Neuronal stem cell (in vitro differentiated cells): ENCODE measurements around the gene SPHK2.

Source experiments
- DNase-seq: peaks from one replicate; pipeline ENCODE4 v3.0.0-alpha.2; 2013; ENCODE audit warnings: low spot score
- H2AFZ ChIP-seq: one replicate; pipeline ENCODE4 v1.6.1; 2013; ENCODE audit warnings: mild to moderate bottlenecking, low read length, inconsistent platforms
- H2AK5ac ChIP-seq: 2 replicates; pipeline ENCODE4 v1.6.1; 2013; ENCODE audit warnings: low read depth, mild to moderate bottlenecking, inconsistent platforms, low read length, moderate library complexity, mixed read lengths
- H2BK120ac ChIP-seq: 2 replicates; pipeline ENCODE4 v1.6.1; 2013; ENCODE audit warnings: low read depth, mild to moderate bottlenecking, inconsistent platforms, low read length, moderate library complexity, mixed read lengths
- H2BK12ac ChIP-seq: one replicate; pipeline ENCODE4 v1.6.1; 2013; ENCODE audit warnings: low read length, inconsistent platforms
- H2BK15ac ChIP-seq: 2 replicates; pipeline ENCODE4 v1.6.1; 2013; ENCODE audit warnings: mild to moderate bottlenecking, low read length, inconsistent platforms, mixed read lengths
- H2BK5ac ChIP-seq: one replicate; pipeline ENCODE4 v1.6.1; 2013; ENCODE audit warnings: inconsistent platforms, mild to moderate bottlenecking, low read length, moderate library complexity
- H3K14ac ChIP-seq: one replicate; pipeline ENCODE4 v1.6.1; 2013; ENCODE audit warnings: low read length, inconsistent platforms
- H3K18ac ChIP-seq: 2 replicates; pipeline ENCODE4 v1.6.1; 2013; ENCODE audit warnings: low read length, inconsistent platforms
- H3K23ac ChIP-seq: 2 replicates; pipeline ENCODE4 v1.6.1; 2013; ENCODE audit warnings: low read depth, mild to moderate bottlenecking, mixed read lengths, low read length, inconsistent platforms; ENCODE audit not compliant: poor library complexity
- H3K27ac ChIP-seq: replicated peaks from 3 replicates; pipeline ENCODE4 v1.5.1; 2013; ENCODE audit warnings: low read length, inconsistent platforms
- H3K27me3 ChIP-seq, 3 experiments: 2 replicates each; pipeline ENCODE4 v1.6.1; 2013; ENCODE audit warnings: low read length in 3 of 3, mild to moderate bottlenecking in 2 of 3, inconsistent platforms in 1 of 3, low read depth in 1 of 3, mixed read lengths in 1 of 3, moderate library complexity in 1 of 3; ENCODE audit not compliant: control insufficient read depth in 3 of 3, insufficient read depth in 3 of 3
- H3K36me3 ChIP-seq, 2 donors: replicated peaks in 1 of 2; 2 replicates each; pipeline ENCODE4 v1.6.1; 2013; ENCODE audit warnings: low read length in 2 of 2; ENCODE audit not compliant: control insufficient read depth in 2 of 2, insufficient read depth in 2 of 2
- H3K4ac ChIP-seq: 2 replicates; pipeline ENCODE4 v1.6.1; 2013; ENCODE audit warnings: inconsistent platforms, mild to moderate bottlenecking, low read length, moderate library complexity
- H3K4me1 ChIP-seq, 2 donors: 1 replicate in 1 of 2; 2 replicates in 1 of 2; pipeline ENCODE4 v1.6.1; 2013; ENCODE audit warnings: low read length in 2 of 2, low read depth in 1 of 2; ENCODE audit not compliant: control insufficient read depth in 2 of 2, insufficient read depth in 1 of 2
- H3K4me2 ChIP-seq: one replicate; pipeline ENCODE4 v1.6.1; 2013; ENCODE audit warnings: mild to moderate bottlenecking, low read length, inconsistent platforms; ENCODE audit not compliant: insufficient read depth, poor library complexity, severe bottlenecking
- H3K4me3 ChIP-seq, 2 donors: 2 replicates each; pipeline ENCODE4 v1.5.1; 2013; ENCODE audit warnings: low read length in 2 of 2, mild to moderate bottlenecking in 2 of 2, inconsistent platforms in 1 of 2, moderate library complexity in 1 of 2
- H3K79me1 ChIP-seq: one replicate; pipeline ENCODE4 v1.6.1; 2013; ENCODE audit warnings: low read depth, mild to moderate bottlenecking, inconsistent platforms, low read length, moderate library complexity
- H3K9ac ChIP-seq: one replicate; pipeline ENCODE4 v1.6.1; 2013; ENCODE audit warnings: mild to moderate bottlenecking, low read depth, low read length, inconsistent platforms; ENCODE audit not compliant: poor library complexity
- H3K9me3 ChIP-seq, 2 donors: replicated peaks in 1 of 2; 2 replicates each; pipeline versions ENCODE3 to v1.6.1; 2013; ENCODE audit warnings: low read length in 2 of 2, mild to moderate bottlenecking in 2 of 2, inconsistent platforms in 1 of 2, low read depth in 1 of 2, mixed read lengths in 1 of 2, moderate library complexity in 1 of 2; ENCODE audit not compliant: control insufficient read depth in 2 of 2, insufficient read depth in 1 of 2
- H4K8ac ChIP-seq: one replicate; pipeline ENCODE4 v1.6.1; 2013; ENCODE audit warnings: low read depth, mild to moderate bottlenecking, inconsistent platforms, low read length, moderate library complexity
- H4K91ac ChIP-seq: one replicate; pipeline ENCODE4 v1.6.1; 2013; ENCODE audit warnings: low read length, low read depth, mild to moderate bottlenecking, inconsistent platforms; ENCODE audit not compliant: poor library complexity
- WGBS, 2 donors: extraction: QIAGEN DNeasy Blood & Tissue Kit; methylation state at CpG; one replicate each; pipeline ENCODE4 v1.1.7; 2013; ENCODE audit warnings: missing lambda C conversion rate in 2 of 2, mixed read lengths in 1 of 2; ENCODE audit not compliant: insufficient read length in 2 of 2, insufficient replicate concordance in 1 of 2; ENCODE audit errors: extremely low coverage in 2 of 2; 5-methylcytosine and 5-hydroxymethylcytosine counted together

The SPHK2 gene

GRCh38 chr19:48600679-48601417 is 18.5 kb upstream of the SPHK2 start:
- Histone ChIP-seq H3K4me3 (no peak overlapping the region), H3K18ac (peak overlapping the region; percentile 48), H3K23ac (no peak overlapping the region), H2BK15ac (peak overlapping the region; percentile 58), H3K4ac (no peak overlapping the region), H3K14ac (no peak overlapping the region), H2BK5ac (no peak overlapping the region), H4K8ac (no peak overlapping the region), H3K79me1 (peaks cover 2% of the 10 kb centered on the region), H3K27me3 (peaks cover 0 to 6% (median 0%) of the 10 kb centered on the region in 3 experiments), H2AFZ (no peak overlapping the region), H3K27ac (no peak overlapping the region), H3K4me1 (no peaks in the 10 kb centered on the region), H4K91ac (no peak overlapping the region), H2BK120ac (no peak overlapping the region), H2BK12ac (no peak overlapping the region), H3K36me3 (no peaks in the 10 kb centered on the region), H3K4me2 (no peak overlapping the region), H3K9ac (no peak overlapping the region), H2AK5ac (peak overlapping the region; percentile 70), H3K9me3 (no peaks in the 10 kb centered on the region)
- DNase-seq: no peak
- WGBS, 2 donors: no CpG with 5 or more reads among the region's 21 CpGs

- peaks cover 0 to 6% (median 0%) of the 10 kb centered on the region in 3 experiments for H3K27me3 ChIP-seq
- H3K18ac ChIP-seq: peak overlapping the region; percentile 87
- peak overlapping the region; percentile 75 for H2BK15ac ChIP-seq
- H2BK120ac ChIP-seq: no peak overlapping the region
- no peak overlapping the region for H2AFZ ChIP-seq
- no peaks in the 10 kb centered on the region for H3K9me3 ChIP-seq
- H3K4ac ChIP-seq: no peak overlapping the region
- no peak overlapping the region for H3K23ac ChIP-seq
- no peak overlapping the region for H3K4me2 ChIP-seq
- no peak overlapping the region for H4K8ac ChIP-seq
- H3K9ac ChIP-seq: no peak overlapping the region
- H3K14ac ChIP-seq: no peak overlapping the region
- WGBS, 2 donors: no CpG with 5 or more reads among the region's 9 CpGs
- H3K36me3 ChIP-seq: no peaks in the 10 kb centered on the region
- H3K4me3 ChIP-seq: no peak overlapping the region
- H3K27ac ChIP-seq: no peak overlapping the region
- no peak for DNase-seq
- H3K79me1 ChIP-seq: peaks cover 2% of the 10 kb centered on the region
- H2BK5ac ChIP-seq: peak overlapping the region; percentile 53
- no peaks in the 10 kb centered on the region for H3K4me1 ChIP-seq
- H2BK12ac ChIP-seq: peak overlapping the region; percentile 10
- no peak overlapping the region for H4K91ac ChIP-seq
- peak overlapping the region; percentile 81 for H2AK5ac ChIP-seq
Measured at GRCh38 chr19:48603001-48603400, 16.3 kb upstream of the SPHK2 start.

- Histone ChIP-seq H3K4me3 (no peak overlapping the region), H2AK5ac (peak overlapping the region; percentile 81), H2BK120ac (no peak overlapping the region), H3K9me3 (no peaks in the 10 kb centered on the region), H3K36me3 (no peaks in the 10 kb centered on the region), H3K4ac (no peak overlapping the region), H2AFZ (no peak overlapping the region), H3K4me2 (no peak overlapping the region), H4K8ac (no peak overlapping the region), H3K18ac (peak overlapping the region; percentile 87), H2BK15ac (peak overlapping the region; percentile 75), H2BK5ac (peak overlapping the region; percentile 53), H4K91ac (no peak overlapping the region), H3K23ac (no peak overlapping the region), H2BK12ac (peak overlapping the region; percentile 10), H3K14ac (no peak overlapping the region), H3K27ac (no peak overlapping the region), H3K4me1 (no peaks in the 10 kb centered on the region), H3K27me3 (peaks cover 0 to 5% (median 0%) of the 10 kb centered on the region in 3 experiments), H3K9ac (no peak overlapping the region), H3K79me1 (peaks cover 2% of the 10 kb centered on the region)
- WGBS, 2 donors: no CpG with 5 or more reads among the region's 39 CpGs
- no peak for DNase-seq
Measured at GRCh38 chr19:48603449-48603848, 15.9 kb upstream of the SPHK2 start.

- H4K91ac ChIP-seq: no peak overlapping the region
- no peak overlapping the region for H3K23ac ChIP-seq
- H3K27me3 ChIP-seq: peaks cover 0 to under 1% (median 0%) of the 10 kb centered on the region in 3 experiments
- no peak overlapping the region for H3K14ac ChIP-seq
- no peak overlapping the region for H2BK15ac ChIP-seq
- no peaks in the 10 kb centered on the region for H3K36me3 ChIP-seq
- H2AFZ ChIP-seq: no peak overlapping the region
- H2AK5ac ChIP-seq: peak overlapping the region; percentile 46
- H3K4me2 ChIP-seq: no peak overlapping the region
- H3K18ac ChIP-seq: no peak overlapping the region
- no peak overlapping the region for H4K8ac ChIP-seq
- H2BK12ac ChIP-seq: no peak overlapping the region
- WGBS, 2 donors: no CpG with 5 or more reads among the region's 9 CpGs
- no peak overlapping the region for H3K9ac ChIP-seq
- no peak overlapping the region for H3K27ac ChIP-seq
- no peak overlapping the region for H2BK5ac ChIP-seq
- no peak overlapping the region for H2BK120ac ChIP-seq
- no peak for DNase-seq
- peaks cover 2% of the 10 kb centered on the region for H3K79me1 ChIP-seq
- no peaks in the 10 kb centered on the region for H3K4me1 ChIP-seq
- no peaks in the 10 kb centered on the region for H3K9me3 ChIP-seq
- H3K4ac ChIP-seq: no peak overlapping the region
- H3K4me3 ChIP-seq: no peak overlapping the region
Measured at GRCh38 chr19:48603850-48604249, 15.5 kb upstream of the SPHK2 start.
